HG02642 (cell line): ENCODE measurements around the gene FMNL2.

Source experiments
- ATAC-seq: cut with Tn5 transposase; IDR thresholded peaks from one replicate; pipeline ENCODE4 v1.9.1; 2021; ENCODE audit warnings: mild to moderate bottlenecking; ENCODE audit not compliant: unreplicated experiment, poor library complexity

FMNL2 gene

GRCh38 chr2:152399003-152399402 lies 64.0 kb downstream of the FMNL2 start:
- no peak for ATAC-seq

DNA sequence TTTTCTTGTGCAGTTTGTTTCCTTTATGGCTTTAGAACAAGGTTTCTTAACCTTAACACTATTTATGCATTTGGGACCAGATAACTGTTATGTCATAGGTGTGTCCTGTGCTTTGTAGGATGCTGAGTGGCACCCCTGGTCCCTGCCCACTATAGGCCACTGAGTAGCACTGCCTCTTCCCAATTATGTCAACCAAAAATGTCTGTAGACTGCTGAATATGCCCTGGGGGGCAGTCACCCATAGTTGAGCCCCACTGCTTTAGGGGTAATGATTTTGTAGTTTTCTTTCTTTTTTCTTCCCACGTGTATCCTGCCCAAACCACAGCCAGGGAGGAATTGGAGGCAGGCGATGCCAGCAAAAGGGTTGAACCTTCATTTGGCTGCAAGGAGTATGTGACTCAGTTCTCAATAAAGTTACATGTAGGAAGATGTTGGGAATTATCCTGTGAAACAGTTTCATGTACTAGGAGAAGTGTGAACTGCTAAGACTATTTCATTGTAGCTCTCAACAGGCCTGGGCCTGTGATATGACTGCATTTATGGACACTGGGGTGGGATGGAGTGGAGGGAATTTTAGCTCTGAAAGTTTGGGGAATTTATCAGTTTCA lies 65.7 kb downstream of the FMNL2 start:
- ATAC-seq = no peak

- ATAC-seq = no peak
Measured at GRCh38 chr2:152402780-152403759, 68.1 kb downstream of the FMNL2 start.

- ATAC-seq = no peak
Measured at GRCh38 chr2:152405206-152406118, 70.5 kb downstream of the FMNL2 start.

GRCh38 chr2:152406119-152406835 lies 71.3 kb downstream of the FMNL2 start:
- no peak for ATAC-seq

DNA sequence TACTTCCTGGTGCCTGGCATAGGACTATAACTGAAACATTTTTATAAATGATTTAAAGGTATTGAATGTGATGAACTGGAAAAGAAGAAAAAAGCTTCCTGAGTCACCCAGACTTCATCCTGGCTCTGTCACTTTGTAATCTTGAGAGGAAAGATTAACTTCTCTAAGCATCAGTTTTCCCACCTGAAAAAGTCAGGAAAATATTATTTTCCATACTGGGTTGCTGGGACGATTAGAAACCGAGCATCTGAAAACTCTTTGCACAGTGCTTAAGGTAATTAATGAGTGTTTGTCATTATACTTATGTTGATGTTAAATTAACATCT lies 71.8 kb downstream of the FMNL2 start:
- no peak for ATAC-seq

GRCh38 chr2:152407204-152407721 lies 72.3 kb downstream of the FMNL2 start:
- ATAC-seq = peak; percentile 94

DNA sequence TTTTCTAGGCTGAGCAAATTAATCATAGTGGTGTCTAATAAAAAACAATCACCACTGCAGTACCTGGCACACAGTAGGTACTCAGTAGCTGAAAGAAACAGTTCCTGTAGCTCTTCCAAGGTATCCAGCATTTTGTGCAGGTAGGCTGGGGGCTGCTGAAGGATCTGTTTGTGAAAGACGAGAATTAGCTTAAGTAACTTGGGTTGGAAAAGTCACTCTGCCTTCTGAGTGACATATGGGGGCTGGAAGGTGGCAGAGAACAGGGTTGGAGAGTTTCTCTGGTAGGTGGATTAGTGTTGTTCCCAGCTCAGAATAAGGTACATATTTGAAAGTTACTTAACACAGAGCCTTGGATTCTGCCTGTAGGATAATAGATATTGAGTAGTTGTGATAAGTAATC lies 72.8 kb downstream of the FMNL2 start:
- no peak for ATAC-seq

DNA sequence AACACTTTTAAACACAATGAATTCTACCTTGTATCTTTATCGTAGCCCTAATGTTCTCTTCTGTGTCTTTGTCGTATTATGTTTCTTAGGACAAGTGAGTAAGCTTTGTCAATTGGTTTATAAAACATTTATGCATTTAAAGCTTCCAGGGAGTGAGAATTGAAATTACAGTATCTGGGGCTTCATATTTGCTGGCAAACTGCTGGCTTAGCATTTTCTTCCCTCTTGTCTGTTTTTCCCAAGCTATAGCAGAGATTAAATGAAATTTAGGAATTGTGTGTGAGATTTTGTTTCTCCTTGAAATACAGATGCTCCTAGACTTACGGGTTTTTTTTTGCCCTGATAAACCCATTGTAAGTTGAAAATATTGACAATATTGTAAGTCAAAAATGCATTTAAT lies 73.3 kb downstream of the FMNL2 start:
- no peak for ATAC-seq

DNA sequence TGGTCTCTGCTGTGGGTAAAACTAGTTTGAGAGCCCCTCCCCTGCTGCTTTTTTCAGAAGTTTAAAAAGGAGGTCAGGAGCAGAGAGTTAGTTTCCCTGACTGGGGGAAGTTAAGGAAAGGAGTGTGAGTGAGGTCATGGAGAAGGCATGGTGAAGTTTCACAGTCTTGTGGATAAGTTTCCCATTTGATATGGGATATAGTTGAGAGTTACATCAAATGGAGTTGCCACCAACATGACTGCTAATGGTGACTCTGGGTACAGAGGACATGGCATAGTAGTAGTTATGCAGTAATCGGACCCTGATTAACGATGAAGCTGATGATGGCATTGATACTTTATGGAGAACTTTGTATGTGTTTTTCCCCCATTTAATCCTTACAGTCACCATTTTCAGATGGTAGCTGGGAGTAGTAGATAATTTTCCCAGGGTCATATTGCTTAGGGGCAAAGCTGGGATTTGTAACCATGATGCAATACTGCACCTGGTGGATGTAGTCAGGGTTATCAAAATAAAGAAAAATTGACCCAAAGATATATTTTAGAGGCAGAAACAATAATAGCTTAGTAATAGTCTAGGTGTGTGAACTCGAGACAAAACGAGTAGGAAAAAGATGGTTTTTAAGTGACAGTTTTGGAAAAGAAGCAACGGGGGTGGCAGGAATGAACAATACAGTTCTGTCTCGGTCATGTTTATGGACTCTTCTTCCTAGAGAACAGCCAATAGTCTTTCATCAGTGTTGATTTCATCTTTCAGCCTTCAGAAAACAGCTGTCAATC lies 74.6 kb downstream of the FMNL2 start:
- ATAC-seq = no peak

GRCh38 chr2:152410165-152410597 lies 75.2 kb downstream of the FMNL2 start:
- ATAC-seq = no peak

DNA sequence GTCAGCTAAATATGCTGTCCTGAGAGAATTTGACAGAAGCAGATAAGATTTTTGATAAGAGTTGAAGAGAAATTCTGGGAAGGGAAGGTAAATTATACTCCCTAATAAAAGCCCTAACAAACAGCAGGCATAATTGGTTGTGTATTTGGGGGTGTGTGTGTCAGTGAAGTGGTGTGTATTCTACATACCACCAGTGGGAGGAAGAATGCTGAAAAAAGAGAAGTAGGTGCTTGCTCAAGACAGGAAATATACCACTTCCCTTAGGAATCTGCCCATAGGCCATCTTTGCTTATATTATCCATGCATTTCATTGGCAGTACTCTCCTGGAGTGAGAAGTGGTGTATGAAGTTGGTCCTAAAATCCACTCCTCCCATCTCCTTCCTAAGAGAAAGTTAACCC lies 76.2 kb downstream of the FMNL2 start:
- no peak for ATAC-seq

DNA sequence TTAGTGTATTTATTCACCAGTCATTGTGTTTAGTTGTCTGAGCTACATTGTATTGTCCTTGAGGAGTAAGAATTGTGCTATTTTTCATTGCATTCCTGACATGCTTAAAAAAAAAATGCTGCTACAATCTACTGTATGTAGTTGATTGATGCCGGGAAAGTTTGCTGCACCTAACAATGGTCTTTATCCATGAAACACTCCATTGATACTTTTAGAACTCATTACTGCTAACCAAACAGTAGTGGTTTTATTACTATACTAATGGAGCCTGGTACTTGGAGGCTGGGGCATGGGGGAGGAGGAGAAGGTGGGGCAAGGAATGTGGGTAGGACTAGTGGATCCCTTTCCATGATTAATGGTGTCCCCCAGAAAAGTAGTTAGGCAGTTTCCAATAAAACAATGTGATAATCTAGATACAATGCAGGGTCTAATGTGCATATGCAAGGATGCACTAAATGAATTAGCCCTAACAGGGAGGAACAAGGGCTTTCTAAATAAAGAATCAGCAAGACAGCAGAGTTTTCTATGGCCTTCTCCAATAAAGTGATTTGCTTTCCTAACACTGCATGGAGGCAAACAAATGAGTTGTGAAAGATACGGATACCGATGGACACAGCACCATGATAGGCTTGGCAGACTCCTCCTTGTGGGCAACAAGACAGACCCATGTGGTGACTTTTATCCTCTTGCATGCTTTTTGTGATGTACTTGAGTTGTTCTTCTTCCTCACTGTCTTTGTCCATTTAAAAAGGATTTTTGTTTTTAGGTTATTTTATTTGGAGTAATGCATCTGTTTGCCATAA lies 78.5 kb downstream of the FMNL2 start:
- ATAC-seq = no peak

- ATAC-seq = no peak
Measured at GRCh38 chr2:152415231-152415642, 80.3 kb downstream of the FMNL2 start.

GRCh38 chr2:152415796-152416195 lies 80.8 kb downstream of the FMNL2 start:
- no peak for ATAC-seq

DNA sequence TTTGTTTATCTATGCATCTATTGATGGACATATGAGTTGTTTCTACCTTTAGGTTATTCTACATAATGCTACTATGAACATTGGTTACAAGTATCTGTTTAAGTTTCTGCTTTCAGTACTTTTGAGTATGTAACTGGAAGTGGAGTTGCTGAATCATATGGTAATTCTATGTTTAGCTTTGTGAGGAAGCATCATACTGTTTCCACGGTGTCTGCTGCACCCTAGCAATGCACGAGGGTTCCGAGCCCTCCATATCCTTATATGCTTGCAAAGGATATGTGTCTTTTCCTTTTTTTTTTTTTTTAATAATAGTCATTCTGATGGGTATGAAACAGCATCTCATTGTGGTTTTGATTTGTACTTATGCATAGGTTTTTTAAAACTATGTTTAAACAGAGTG lies 83.7 kb downstream of the FMNL2 start:
- peak; percentile 56 for ATAC-seq

DNA sequence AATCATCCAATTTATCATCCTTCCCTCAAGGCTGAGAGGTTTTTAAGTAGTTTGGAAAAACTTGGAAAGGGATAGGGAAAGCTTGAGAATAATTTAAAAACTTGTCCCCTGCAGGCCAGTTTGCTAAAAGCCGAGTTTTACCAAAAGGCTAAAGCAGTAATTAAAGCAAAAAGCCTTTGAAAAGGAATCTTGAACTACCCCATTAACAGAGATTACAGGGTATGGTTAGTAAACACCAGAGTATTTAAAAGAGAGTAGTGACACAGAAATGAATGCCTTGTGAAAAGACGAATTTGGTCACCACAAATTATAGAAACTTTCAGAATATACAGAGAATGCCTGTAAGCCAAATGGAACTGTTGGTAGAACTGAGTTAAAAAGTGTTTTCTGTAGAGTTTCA lies 85.0 kb downstream of the FMNL2 start:
- ATAC-seq = no peak

DNA sequence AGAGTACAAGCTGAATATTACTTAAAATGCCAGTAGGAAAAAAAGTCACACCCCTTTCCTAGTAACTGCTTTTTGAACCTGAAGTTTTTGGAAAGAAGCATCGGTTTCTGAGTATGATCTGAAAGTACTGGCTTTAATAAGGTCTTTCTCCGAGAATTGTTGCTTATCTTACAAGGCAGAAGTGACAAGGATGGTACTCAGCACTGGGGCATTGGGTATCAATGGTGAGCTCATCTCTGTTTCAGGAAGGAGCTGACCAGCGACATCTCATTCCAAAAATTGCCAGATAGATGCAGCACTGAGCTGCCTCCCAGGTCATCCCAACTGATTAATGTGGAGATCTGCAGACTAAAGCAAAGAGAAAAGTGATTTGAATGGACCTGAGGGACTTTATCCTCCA lies 85.4 kb downstream of the FMNL2 start:
- ATAC-seq = no peak
